A673 (cell line): ENCODE data around the gene TM4SF18.

Source experiments
- EZH2 ChIP-seq: fragments of 200-600 bp; sonication (generic); IDR thresholded peaks from 2 replicates; pipeline ENCODE4 v1.6.1; 2017; ENCODE audit warnings: borderline replicate concordance, low read depth, mild to moderate bottlenecking, mixed read lengths, antibody characterized with exemption, low read length; ENCODE audit not compliant: poor library complexity, severe bottlenecking
- TF ChIP-seq, protein P1 (sequence below): fragments of 300-800, 200-600 bp; sonication (generic); conservative IDR thresholded peaks from 2 replicates; pipeline ENCODE4 v1.5.1; 2017; ENCODE audit warnings: low read depth, mild to moderate bottlenecking, antibody characterized with exemption, low read length, moderate library complexity, mixed read lengths

DNA sequence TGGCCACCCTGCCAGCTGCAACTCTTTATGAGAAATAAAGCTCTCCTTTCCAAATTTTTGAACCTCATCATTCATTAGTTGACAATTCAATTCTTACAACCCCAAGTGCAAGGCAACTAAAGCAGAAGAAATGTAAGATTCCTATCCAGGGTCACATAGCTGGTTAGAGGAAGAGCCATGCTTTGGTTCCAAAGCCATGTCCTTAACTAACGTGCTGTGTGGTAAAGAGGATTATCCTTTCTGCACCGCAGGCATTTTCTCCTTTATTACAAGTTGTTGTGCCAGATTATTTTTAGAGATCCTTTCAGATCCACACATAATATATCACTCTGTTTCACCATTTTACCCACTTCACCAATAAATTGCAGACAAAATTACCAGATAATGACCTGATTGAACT is 36.5 kb downstream of the TM4SF18 start:
- TF ChIP-seq, protein P1, sequence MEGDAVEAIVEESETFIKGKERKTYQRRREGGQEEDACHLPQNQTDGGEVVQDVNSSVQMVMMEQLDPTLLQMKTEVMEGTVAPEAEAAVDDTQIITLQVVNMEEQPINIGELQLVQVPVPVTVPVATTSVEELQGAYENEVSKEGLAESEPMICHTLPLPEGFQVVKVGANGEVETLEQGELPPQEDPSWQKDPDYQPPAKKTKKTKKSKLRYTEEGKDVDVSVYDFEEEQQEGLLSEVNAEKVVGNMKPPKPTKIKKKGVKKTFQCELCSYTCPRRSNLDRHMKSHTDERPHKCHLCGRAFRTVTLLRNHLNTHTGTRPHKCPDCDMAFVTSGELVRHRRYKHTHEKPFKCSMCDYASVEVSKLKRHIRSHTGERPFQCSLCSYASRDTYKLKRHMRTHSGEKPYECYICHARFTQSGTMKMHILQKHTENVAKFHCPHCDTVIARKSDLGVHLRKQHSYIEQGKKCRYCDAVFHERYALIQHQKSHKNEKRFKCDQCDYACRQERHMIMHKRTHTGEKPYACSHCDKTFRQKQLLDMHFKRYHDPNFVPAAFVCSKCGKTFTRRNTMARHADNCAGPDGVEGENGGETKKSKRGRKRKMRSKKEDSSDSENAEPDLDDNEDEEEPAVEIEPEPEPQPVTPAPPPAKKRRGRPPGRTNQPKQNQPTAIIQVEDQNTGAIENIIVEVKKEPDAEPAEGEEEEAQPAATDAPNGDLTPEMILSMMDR: no peak
- TF ChIP-seq EZH2: no peak
